Inflammatory macrophage treated with lipopolysaccharide for 1 hour (primary cell): ENCODE measurements around the gene NT5C1B.

Experiments used
- DNase-seq, 2 donors: peaks; one replicate each; pipeline ENCODE4 v3.0.0-alpha.2; 2020 to 2022

The NT5C1B gene

GRCh38 chr2:18550433-18550832, 38.9 kb downstream of the NT5C1B start:
- DNase-seq: no peak

- peak; percentile 16 to 37 for DNase-seq
Observed at GRCh38 chr2:18549083-18549482, 40.3 kb downstream of the NT5C1B start.

DNA sequence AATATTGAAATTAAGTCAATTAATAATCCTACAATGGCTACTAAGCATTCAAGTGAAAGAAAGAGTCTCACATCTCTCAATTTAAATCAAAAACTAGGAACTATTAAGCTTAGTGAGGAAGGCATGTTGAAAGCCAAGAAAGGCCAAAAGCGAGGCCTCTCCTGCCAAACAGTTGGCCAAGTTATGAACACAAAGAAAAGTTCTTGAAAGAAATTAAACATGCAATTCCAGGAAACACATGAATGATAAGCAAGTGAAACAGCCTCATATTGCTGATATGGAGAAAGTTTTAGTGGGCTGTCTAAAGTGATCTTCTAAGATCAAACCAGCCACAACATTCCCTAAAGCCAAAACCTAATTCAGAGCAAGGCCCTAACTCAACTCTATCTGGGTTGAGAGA, 40.7 kb downstream of the NT5C1B start:
- no peak for DNase-seq

DNA sequence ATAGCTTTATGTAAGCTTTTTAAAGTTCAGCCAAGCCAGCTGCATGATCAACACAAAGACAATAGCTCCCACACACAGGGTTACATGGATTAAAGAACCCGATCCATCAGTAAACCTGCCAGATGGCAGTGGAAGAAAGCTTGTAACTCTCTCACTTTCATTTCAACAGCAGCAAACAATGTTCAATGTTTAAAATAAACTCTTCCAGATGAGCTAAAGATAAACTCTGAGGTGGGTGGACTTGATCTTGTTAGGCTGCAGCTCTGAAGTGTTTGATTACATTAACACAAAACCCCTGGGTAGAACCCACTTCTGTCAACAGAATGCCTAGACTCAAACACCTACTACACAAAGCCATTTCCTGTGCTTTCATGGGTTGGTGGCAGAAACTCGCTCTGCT, 42.8 kb downstream of the NT5C1B start:
- DNase-seq: no peak

DNA sequence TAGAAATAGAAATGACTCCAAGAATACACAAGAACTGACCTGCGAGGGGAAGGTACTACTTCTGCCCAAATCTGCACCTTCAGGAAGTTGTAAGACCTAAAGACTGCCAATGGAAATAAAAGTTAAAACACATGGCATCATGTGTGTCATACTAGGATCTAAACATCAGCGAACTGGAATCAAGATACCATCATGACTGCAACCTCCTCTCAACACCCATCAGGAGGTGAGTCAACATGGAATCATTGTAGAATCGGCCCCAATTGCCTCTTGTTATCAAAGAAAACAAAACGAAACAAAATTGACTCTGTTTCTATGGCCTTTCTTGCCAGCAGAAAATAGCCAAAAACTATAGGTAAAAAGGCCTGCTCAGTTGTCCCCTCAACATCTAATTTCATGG, 44.0 kb downstream of the NT5C1B start:
- DNase-seq: no peak

GRCh38 chr2:18544171-18544570, 45.2 kb downstream of the NT5C1B start:
- DNase-seq: no peak

- DNase-seq: no peak
Observed at GRCh38 chr2:18540872-18541271, 48.5 kb downstream of the NT5C1B start.

DNA sequence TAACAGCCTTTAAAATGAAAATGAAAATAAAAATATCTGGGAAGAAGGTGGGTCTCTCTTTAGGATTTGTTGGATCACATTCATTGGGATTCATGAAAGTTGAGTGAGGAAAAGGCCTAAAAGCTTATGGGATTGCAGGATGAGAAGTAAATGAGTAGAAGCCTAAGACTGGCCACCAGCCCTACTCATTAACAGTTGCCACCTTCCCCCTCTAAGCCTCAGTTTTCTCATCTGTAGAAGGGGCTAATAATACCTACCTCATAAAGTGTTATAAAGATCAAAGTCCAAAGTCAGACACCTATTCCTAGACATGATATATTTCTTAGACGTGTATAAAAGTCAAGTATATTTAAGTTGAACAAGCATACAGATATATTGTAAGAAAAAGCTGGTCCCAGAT, 52.7 kb downstream of the NT5C1B start:
- DNase-seq: no peak

DNA sequence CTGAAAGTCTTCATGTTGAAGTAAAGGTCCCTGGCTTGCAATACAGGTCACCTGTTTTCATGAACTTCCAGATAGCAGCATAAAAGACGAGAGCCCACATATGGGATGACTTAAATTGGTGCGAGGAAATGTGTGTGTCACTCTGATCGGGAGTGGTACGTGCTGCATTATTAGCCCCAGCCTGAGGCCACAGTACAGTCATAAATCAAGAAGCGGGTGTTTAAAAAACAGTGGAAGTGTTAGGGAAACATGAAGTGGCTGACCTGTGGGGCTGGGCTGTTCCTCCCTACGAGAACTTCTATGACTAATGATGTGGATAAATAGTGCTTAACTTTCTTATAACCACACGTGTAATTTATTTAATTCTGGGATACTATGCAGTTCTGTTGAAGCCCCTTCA, 53.3 kb downstream of the NT5C1B start:
- no peak for DNase-seq

GRCh38 chr2:18531194-18531593, 58.2 kb downstream of the NT5C1B start:
- DNase-seq: no peak

DNA sequence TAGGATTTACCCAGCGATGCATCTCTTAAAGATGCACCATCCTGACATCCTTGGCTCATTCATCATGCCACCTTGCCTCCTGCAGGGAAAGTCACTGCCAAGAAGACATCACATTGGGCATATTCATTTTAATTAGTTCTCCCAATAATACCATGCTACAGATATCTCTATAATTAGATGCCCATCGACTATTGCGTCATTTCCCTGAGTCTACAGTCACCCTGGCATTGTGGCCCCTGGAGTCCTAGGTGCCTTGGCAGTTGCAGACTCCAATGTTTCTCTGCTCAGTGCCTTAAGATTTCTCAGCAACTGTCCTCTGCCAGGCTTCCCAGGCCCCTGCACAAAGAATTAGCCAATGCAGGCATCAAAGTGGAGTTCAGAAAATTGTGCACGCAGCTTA, 61.5 kb downstream of the NT5C1B start:
- DNase-seq: no peak

- DNase-seq: no peak
Observed at GRCh38 chr2:18527326-18527725, 62.0 kb downstream of the NT5C1B start.

DNA sequence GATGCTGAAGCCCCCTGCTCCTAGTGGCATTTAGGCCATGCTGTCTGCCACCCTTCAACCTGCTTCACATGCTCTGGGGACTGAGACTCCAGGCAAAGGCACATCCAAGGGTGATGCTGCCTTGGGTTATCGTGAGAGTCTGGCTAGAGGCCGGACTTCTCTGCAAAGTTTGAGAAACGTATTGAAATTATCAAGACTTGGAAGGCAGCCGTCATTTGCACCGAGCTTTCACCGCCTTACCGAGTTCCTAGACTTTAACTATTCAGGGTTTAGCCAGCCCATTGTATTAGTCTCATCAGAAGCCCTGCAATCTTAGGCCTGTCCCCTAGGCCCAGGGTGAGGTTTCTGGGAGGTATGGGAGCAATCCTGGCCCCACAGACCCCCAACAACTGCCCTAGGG, 62.9 kb downstream of the NT5C1B start:
- DNase-seq: no peak

- DNase-seq: no peak
Observed at GRCh38 chr2:18525852-18526251, 63.5 kb downstream of the NT5C1B start.

DNA sequence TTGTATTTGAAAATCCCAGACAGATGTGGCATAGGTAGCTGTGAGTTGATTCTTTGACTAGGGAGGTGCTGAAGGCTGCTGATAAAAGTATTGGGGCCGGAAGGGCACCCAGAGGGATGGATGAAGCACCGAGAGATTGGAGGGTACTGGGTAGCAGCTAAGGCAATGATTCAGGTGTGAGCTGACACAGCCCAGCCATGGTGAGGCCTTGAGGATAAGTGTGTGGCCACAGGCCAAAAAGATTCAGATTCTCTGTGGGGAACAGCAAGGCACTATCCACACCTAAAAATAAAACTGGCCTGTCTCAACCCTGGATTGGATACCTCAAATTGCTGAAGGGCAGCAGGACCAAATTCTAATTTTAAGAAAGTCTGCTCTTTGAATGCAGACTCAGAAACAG, 64.1 kb downstream of the NT5C1B start:
- no peak for DNase-seq

GRCh38 chr2:18522484-18523146, 66.8 kb downstream of the NT5C1B start:
- no peak for DNase-seq

DNA sequence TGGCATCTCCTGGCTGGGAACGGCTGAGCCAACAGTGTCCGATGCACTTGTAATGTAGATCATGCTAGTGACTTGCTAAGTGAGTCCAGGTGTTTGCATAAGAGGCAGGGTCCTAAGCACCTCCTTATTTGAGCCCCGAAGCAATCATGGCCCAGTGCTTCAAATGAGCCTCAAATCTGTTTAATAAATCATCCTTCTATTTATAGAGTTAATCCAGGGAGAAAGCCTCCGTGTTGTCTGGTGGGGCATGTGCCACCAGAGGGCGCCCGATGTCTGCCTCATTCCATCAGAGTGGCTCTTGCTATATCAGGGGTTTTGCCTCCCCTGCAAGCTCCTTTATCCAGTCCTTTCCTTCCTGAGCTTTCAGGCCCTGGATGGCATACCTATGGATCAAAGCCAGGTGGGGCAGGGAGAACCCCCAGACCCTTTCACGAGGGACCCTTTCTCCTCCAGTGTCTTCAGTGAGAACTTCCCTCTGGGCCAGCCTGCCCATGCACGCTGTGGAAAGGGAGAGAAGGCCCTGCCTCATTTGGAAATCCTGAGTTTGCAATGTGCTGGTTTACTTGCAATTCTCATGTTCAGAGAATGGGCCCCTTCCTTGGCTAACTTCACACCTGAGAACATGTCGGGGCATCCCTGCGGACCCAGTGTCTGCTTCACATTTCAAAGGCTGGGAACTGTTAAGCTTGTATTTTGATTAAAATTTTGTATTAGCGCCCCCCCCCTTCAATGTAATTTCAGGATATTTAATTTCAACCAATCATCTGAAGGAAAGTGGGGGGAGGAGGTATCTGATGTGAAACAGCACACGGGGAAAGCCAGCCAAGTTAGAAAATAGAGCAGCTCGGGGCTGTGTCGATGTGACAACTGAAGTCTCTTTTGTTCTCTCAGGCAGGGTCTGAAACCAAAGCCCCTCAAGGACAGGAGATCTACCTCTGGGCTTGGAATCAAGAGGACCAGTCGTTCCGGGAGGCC, 68.6 kb downstream of the NT5C1B start:
- peak; percentile 16 to 79 for DNase-seq

- no peak for DNase-seq
Observed at GRCh38 chr2:18519914-18520450, 69.4 kb downstream of the NT5C1B start.

GRCh38 chr2:18518116-18519111, 71.0 kb downstream of the NT5C1B start:
- DNase-seq: no peak

DNA sequence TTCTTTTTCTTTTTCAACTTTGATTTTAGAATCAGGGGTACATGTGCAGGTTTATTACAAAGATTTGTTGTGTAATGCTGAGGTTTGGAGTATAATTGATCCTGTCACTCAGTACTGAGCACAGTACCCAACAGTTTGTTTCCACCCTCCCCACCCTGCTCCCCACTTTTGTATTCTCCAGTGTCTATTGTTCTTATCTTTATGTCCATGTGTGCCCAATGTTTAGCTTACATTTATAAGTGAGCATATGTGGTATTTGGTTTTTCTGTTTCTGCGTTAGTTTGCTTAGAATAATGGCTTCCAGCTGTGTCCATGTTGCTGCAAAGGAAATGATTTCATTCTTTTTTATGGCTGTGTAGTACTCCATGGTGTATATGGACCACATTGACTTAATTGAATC, 72.0 kb downstream of the NT5C1B start:
- DNase-seq: no peak

DNA sequence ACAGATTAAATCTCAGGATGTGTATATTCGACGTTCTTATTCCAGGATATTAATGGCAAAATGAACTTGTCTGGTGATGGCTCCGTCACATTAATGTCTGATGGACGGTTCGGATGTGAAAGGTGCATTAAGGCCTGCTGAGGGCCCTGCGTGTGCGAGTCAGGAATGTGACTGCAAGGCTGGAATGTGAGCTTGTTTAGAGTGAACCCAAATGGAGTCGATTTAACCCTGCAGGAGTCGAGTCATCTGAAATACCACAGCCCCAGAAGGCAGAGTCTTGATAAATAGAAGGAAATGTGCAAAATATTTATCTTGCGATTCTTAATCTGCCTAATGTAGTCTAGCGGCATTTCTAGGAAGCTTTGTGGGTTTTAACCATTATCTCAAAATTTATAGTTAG, 73.3 kb downstream of the NT5C1B start:
- no peak for DNase-seq
